ENCODE measurements around the gene CYP27C1. TPM values are rescaled to one million over a fixed set of nuclear protein-coding genes. Genes with fewer than 3 reads are reported as not detected.

The CYP27C1 gene
- polyA plus RNA-seq, 6 donors from 2014 or later: not detected

- peaks cover 0 to 3% (median 0%) of the 10 kb centered on the region in 7 donors for H3K9me3 Mint-ChIP-seq
- H3K27me3 Mint-ChIP-seq: peaks cover 0 to 19% (median 7%) of the 10 kb centered on the region in 3 donors
- ATAC-seq (ENCODE audit: low read depth in 2 of 2): no peak
- no peak for DNase-seq
- no peaks in the 10 kb centered on the region for H3K36me3 Mint-ChIP-seq
- peaks cover 3 to 8% (median 5%) of the 10 kb centered on the region in 3 donors for H3K4me1 Mint-ChIP-seq
- H3K4me3 Mint-ChIP-seq: no peak overlapping the region
- H3K27ac Mint-ChIP-seq: no peak overlapping the region
These were observed 23.6 kb downstream of the CYP27C1 start for GRCh38 chr2:127196549-127196948.

GRCh38 chr2:127195140-127196074 is 24.7 kb downstream of the CYP27C1 start:
- H3K4me1 Mint-ChIP-seq: peaks cover 3 to 8% (median 5%) of the 10 kb centered on the region in 3 donors
- DNase-seq: no peak
- no peaks in the 10 kb centered on the region for H3K36me3 Mint-ChIP-seq
- ATAC-seq (ENCODE audit: low read depth in 2 of 2): no peak
- H3K27me3 Mint-ChIP-seq: peaks cover 0 to 19% (median 7%) of the 10 kb centered on the region in 3 donors
- peak overlapping the region in 1 of 6 donors; percentile 48 for H3K27ac Mint-ChIP-seq
- peaks cover 0 to 3% (median 0%) of the 10 kb centered on the region in 7 donors for H3K9me3 Mint-ChIP-seq
- H3K4me3 Mint-ChIP-seq: no peak overlapping the region

- peaks cover 6 to 24% (median 8%) of the 10 kb centered on the region in 3 donors for H3K27me3 Mint-ChIP-seq
- no peak overlapping the region for H3K27ac Mint-ChIP-seq
- no peak overlapping the region for H3K4me3 Mint-ChIP-seq
- H3K4me1 Mint-ChIP-seq: peaks cover 3 to 8% (median 5%) of the 10 kb centered on the region in 3 donors
- peaks cover 0 to 5% of the 10 kb centered on the region in 2 donors for H3K36me3 Mint-ChIP-seq
- H3K9me3 Mint-ChIP-seq: peaks cover 0 to 7% (median 4%) of the 10 kb centered on the region in 7 donors
- ATAC-seq (ENCODE audit: low read depth in 2 of 2) (no peak), DNase-seq (no peak)
These were observed 25.7 kb downstream of the CYP27C1 start for GRCh38 chr2:127194447-127194846.

- Mint-ChIP-seq H3K4me3 (no peak overlapping the region), H3K27ac (no peak overlapping the region), H3K9me3 (peaks cover 0 to 10% (median 5%) of the 10 kb centered on the region in 7 donors), H3K4me1 (peaks cover 3 to 8% (median 5%) of the 10 kb centered on the region in 3 donors), H3K36me3 (peaks cover 0 to 5% of the 10 kb centered on the region in 2 donors), H3K27me3 (peaks cover 9 to 29% (median 13%) of the 10 kb centered on the region in 3 donors)
- ATAC-seq (ENCODE audit: low read depth in 2 of 2) (no peak), DNase-seq (no peak)
These were observed 26.2 kb downstream of the CYP27C1 start for GRCh38 chr2:127193967-127194280.

GRCh38 chr2:127193164-127193966 is 26.7 kb downstream of the CYP27C1 start:
- H3K4me3 Mint-ChIP-seq: no peak overlapping the region

GRCh38 chr2:127191331-127192219 is 28.5 kb downstream of the CYP27C1 start:
- Mint-ChIP-seq H3K36me3 (peaks cover 0 to 5% of the 10 kb centered on the region in 2 donors), H3K27ac (no peak overlapping the region), H3K4me1 (no peaks in the 10 kb centered on the region), H3K4me3 (no peak overlapping the region), H3K27me3 (peaks cover 23 to 43% (median 31%) of the 10 kb centered on the region in 3 donors), H3K9me3 (peaks cover 0 to 13% (median 6%) of the 10 kb centered on the region in 7 donors)
- DNase-seq (no peak), ATAC-seq (ENCODE audit: low read depth in 2 of 2) (no peak)

More at GRCh38 chr2:127193164-127193966, 26.7 kb downstream of the CYP27C1 start:
- Mint-ChIP-seq H3K4me1 (peaks cover 3 to 8% (median 5%) of the 10 kb centered on the region in 3 donors), H3K27ac (no peak overlapping the region), H3K36me3 (peaks cover 0 to 5% of the 10 kb centered on the region in 2 donors), H3K27me3 (peaks cover 14 to 34% (median 18%) of the 10 kb centered on the region in 3 donors), H3K9me3 (peaks cover 0 to 13% (median 6%) of the 10 kb centered on the region in 7 donors)
- DNase-seq (no peak), ATAC-seq (ENCODE audit: low read depth in 2 of 2) (no peak)

GRCh38 chr2:127188797-127189196 is 31.3 kb downstream of the CYP27C1 start:
- H3K4me3 Mint-ChIP-seq: no peak overlapping the region
- H3K36me3 Mint-ChIP-seq: peaks cover 0 to 5% of the 10 kb centered on the region in 2 donors
- DNase-seq: no peak
- no peak overlapping the region for H3K27ac Mint-ChIP-seq
- peaks cover 0 to 13% (median 4%) of the 10 kb centered on the region in 7 donors for H3K9me3 Mint-ChIP-seq
- H3K27me3 Mint-ChIP-seq: peaks cover 37 to 59% (median 40%) of the 10 kb centered on the region in 3 donors
- peaks cover 0 to 5% (median 2%) of the 10 kb centered on the region in 3 donors for H3K4me1 Mint-ChIP-seq
- ATAC-seq (ENCODE audit: low read depth in 2 of 2): no peak

GRCh38 chr2:127187831-127188230 is 32.3 kb downstream of the CYP27C1 start:
- Mint-ChIP-seq H3K9me3 (peaks cover 0 to 13% (median 4%) of the 10 kb centered on the region in 7 donors), H3K4me3 (no peak overlapping the region), H3K36me3 (peaks cover 0 to 5% of the 10 kb centered on the region in 2 donors), H3K27me3 (peaks cover 37 to 52% (median 40%) of the 10 kb centered on the region in 3 donors), H3K4me1 (peaks cover 0 to 5% (median 2%) of the 10 kb centered on the region in 3 donors), H3K27ac (no peak overlapping the region)
- ATAC-seq (ENCODE audit: low read depth in 2 of 2) (no peak), DNase-seq (no peak)

GRCh38 chr2:127187081-127187775 is 32.9 kb downstream of the CYP27C1 start:
- ATAC-seq (ENCODE audit: low read depth in 2 of 2) (no peak), DNase-seq (no peak)
- H3K36me3 Mint-ChIP-seq: peaks cover 0 to 5% of the 10 kb centered on the region in 2 donors
- no peak overlapping the region for H3K27ac Mint-ChIP-seq
- peaks cover 37 to 52% (median 41%) of the 10 kb centered on the region in 3 donors for H3K27me3 Mint-ChIP-seq
- peaks cover 0 to 13% (median 4%) of the 10 kb centered on the region in 7 donors for H3K9me3 Mint-ChIP-seq
- H3K4me3 Mint-ChIP-seq: no peak overlapping the region
- H3K4me1 Mint-ChIP-seq: peaks cover 0 to 5% (median 2%) of the 10 kb centered on the region in 3 donors

- H3K36me3 Mint-ChIP-seq: peaks cover 3 to 5% of the 10 kb centered on the region in 2 donors
- H3K27ac Mint-ChIP-seq: no peak overlapping the region
- ATAC-seq (ENCODE audit: low read depth in 2 of 2) (no peak), DNase-seq (no peak)
- no peak overlapping the region for H3K4me3 Mint-ChIP-seq
- peaks cover 37 to 46% (median 41%) of the 10 kb centered on the region in 3 donors for H3K27me3 Mint-ChIP-seq
- H3K9me3 Mint-ChIP-seq: peaks cover 2 to 14% (median 4%) of the 10 kb centered on the region in 7 donors
- peaks cover 0 to 5% (median 2%) of the 10 kb centered on the region in 3 donors for H3K4me1 Mint-ChIP-seq
These were observed 34.4 kb downstream of the CYP27C1 start for GRCh38 chr2:127185705-127186104.

GRCh38 chr2:127185093-127185492 is 35.0 kb downstream of the CYP27C1 start:
- ATAC-seq (ENCODE audit: low read depth in 2 of 2) (no peak), DNase-seq (no peak)
- peak overlapping the region in 1 of 8 donors; percentile 5 for H3K4me3 Mint-ChIP-seq
- peaks cover 9% of the 10 kb centered on the region in 2 donors for H3K36me3 Mint-ChIP-seq
- H3K27me3 Mint-ChIP-seq: peaks cover 37 to 46% (median 41%) of the 10 kb centered on the region in 3 donors
- H3K4me1 Mint-ChIP-seq: peaks cover 0 to 5% (median 2%) of the 10 kb centered on the region in 3 donors
- H3K27ac Mint-ChIP-seq: peak overlapping the region in 2 of 6 donors; percentile 2 to 52
- peaks cover 5 to 20% (median 7%) of the 10 kb centered on the region in 7 donors for H3K9me3 Mint-ChIP-seq

- H3K4me3 Mint-ChIP-seq: no peak overlapping the region
- ATAC-seq (ENCODE audit: low read depth in 2 of 2) (no peak), DNase-seq (no peak)
- peaks cover 0 to 5% (median 2%) of the 10 kb centered on the region in 3 donors for H3K4me1 Mint-ChIP-seq
- peaks cover 3 to 14% (median 9%) of the 10 kb centered on the region in 7 donors for H3K9me3 Mint-ChIP-seq
- peaks cover 8 to 20% of the 10 kb centered on the region in 2 donors for H3K36me3 Mint-ChIP-seq
- peaks cover 27 to 35% (median 34%) of the 10 kb centered on the region in 3 donors for H3K27me3 Mint-ChIP-seq
- H3K27ac Mint-ChIP-seq: peak overlapping the region in 1 of 6 donors; percentile 28
These were observed 36.3 kb downstream of the CYP27C1 start for GRCh38 chr2:127183771-127184170.

Measured in naive B cell (primary cell).